ENCODE results near the gene NOL7. TPM values are rescaled to one million over a fixed set of nuclear protein-coding genes. Genes with fewer than 3 reads are reported as not detected.

Gene NOL7
- total and polyA plus RNA-seq, 12 donors, result 42.4 to 111 (median 69.7) TPM

- no peaks in the 10 kb centered on the region for H3K27me3 ChIP-seq
- H3K9me3 ChIP-seq (replicated peaks in 1 of 3), result no peaks in the 10 kb centered on the region
- intact Hi-C loops (cut with DNase I), result no loop called here
- H3K4me1 ChIP-seq (replicated peaks in 1 of 2), result peaks cover 10 to 27% of the 10 kb centered on the region in 2 donors
- peak in 3 of 7 donors; percentile 56 to 68 (median 64) for DNase-seq
- TF ChIP-seq POLR2A (IDR thresholded peaks at IDR 0.05) (no peak), CTCF (IDR thresholded peaks at IDR 0.05) (no peak)
- peak overlapping the region in 3 of 4 donors; percentile 20 to 83 (median 81) for H3K4me3 ChIP-seq
- H3K36me3 ChIP-seq (replicated peaks in 1 of 2), result peaks cover 0 to 24% of the 10 kb centered on the region in 2 donors
- H3K27ac ChIP-seq, result peak overlapping the region; percentile 58 to 93 (median 91)
- WGBS, 4 donors, result 8 to 20% (median 9%) methylated on average over 12 to 38 of the region's 38 CpGs
Observed at GRCh38 chr6:13614126-13614925, 809 bp upstream of the NOL7 start.

DNA sequence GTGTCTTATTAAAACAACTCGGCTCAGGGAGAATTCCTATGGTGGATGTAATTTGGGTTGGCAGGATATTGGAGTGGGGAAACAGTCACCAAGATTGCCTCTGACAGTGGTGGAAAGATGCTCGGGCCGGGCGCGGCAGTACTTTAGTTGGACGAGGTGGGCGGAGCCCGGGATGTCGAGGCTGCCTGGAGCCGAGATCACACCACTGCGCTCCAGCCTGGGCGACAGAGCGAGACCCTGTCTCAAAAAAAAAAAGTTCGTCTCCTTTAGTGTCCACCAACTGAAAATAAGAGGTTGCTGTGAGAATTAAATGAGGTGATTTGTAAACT lies 621 bp downstream of the NOL7 start:
- H3K27ac ChIP-seq, result peak overlapping the region; percentile 42 to 93 (median 91)
- H3K36me3 ChIP-seq (replicated peaks in 1 of 2), result peaks cover 0 to 39% of the 10 kb centered on the region in 2 donors
- H3K4me3 ChIP-seq, result peak overlapping the region; percentile 53 to 83 (median 70)
- H3K4me1 ChIP-seq (replicated peaks in 1 of 2), result peaks cover 10 to 27% of the 10 kb centered on the region in 2 donors
- no peak for TF ChIP-seq CTCF (IDR thresholded peaks at IDR 0.05)
- TF ChIP-seq POLR2A (IDR thresholded peaks at IDR 0.05), result no peak
- DNase-seq, result peak; percentile 56 to 79 (median 66)
- intact Hi-C loops (cut with DNase I), result loop anchor here in 1 of 2 donors (5.0 kb wide), 1 partner anchor 97 kb away; the partner anchor contains the start of gene RANBP9
- H3K27me3 ChIP-seq, result no peaks in the 10 kb centered on the region
- H3K9me3 ChIP-seq (replicated peaks in 1 of 3), result no peaks in the 10 kb centered on the region
- WGBS, 4 donors, result 0 to 1% (median 0%) methylated on average over 14 of the region's 14 CpGs

- WGBS, 4 donors, result 75 to 89% (median 83%) methylated on average over 2 of the region's 2 CpGs
- H3K27me3 ChIP-seq, result no peaks in the 10 kb centered on the region
- no peaks in the 10 kb centered on the region for H3K9me3 ChIP-seq (replicated peaks in 1 of 3)
- peaks cover 10 to 27% of the 10 kb centered on the region in 2 donors for H3K4me1 ChIP-seq (replicated peaks in 1 of 2)
- no peak overlapping the region for H3K4me3 ChIP-seq
- H3K36me3 ChIP-seq (replicated peaks in 1 of 2), result peaks cover 0 to 52% of the 10 kb centered on the region in 2 donors
- TF ChIP-seq CTCF (IDR thresholded peaks at IDR 0.05), result no peak
- TF ChIP-seq POLR2A (IDR thresholded peaks at IDR 0.05), result no peak
- intact Hi-C loops (cut with DNase I), result loop anchor here in 1 of 2 donors (5.0 kb wide), 1 partner anchor 95 kb away; the partner anchor contains the start of gene RANBP9
- no peak overlapping the region for H3K27ac ChIP-seq
- DNase-seq, result no peak
Observed at GRCh38 chr6:13617066-13617465, 1.9 kb downstream of the NOL7 start.

DNA sequence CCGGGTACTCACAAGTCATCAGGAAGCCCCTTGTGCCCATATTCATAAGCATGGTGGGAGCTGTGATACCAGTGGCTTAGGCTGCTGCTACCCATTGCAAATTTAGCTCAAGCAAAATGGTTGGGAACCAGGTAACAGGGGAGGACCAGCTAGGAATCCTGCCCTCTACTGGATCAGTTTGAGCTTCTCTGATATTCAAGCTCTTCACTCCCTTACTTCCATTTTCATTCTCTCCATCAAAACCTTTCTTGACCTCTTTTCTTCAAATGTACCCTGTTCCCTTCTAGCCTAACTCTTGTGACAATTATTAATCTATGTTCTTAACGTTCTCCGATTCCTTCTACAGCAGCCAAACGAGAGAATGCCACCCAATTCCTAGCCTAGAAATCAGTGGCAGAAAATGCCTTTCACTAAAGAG lies 9.7 kb downstream of the NOL7 start:
- H3K27ac ChIP-seq, result no peak overlapping the region
- peaks cover 0 to 7% of the 10 kb centered on the region in 2 donors for H3K4me1 ChIP-seq (replicated peaks in 1 of 2)
- peak in 1 of 7 donors; percentile 23 for DNase-seq
- H3K27me3 ChIP-seq, result no peaks in the 10 kb centered on the region
- H3K9me3 ChIP-seq (replicated peaks in 1 of 3), result no peaks in the 10 kb centered on the region
- 72 to 78% (median 74%) methylated on average over 4 of the region's 4 CpGs for WGBS, 4 donors
- H3K36me3 ChIP-seq (replicated peaks in 1 of 2), result peaks cover 0 to 69% of the 10 kb centered on the region in 2 donors
- intact Hi-C loops (cut with DNase I), result loop anchor here in 1 of 2 donors (5.0 kb wide), 1 partner anchor 87 kb away; the partner anchor contains the start of gene RANBP9
- no peak for TF ChIP-seq POLR2A (IDR thresholded peaks at IDR 0.05)
- TF ChIP-seq CTCF (IDR thresholded peaks at IDR 0.05), result peak in 5 of 6 experiments; percentile 15 to 42 (median 23)
- H3K4me3 ChIP-seq, result no peak overlapping the region
